GM18861 (cell line): ENCODE results near the gene CACNA1D.

Source experiments
- ATAC-seq: cut with Tn5 transposase; IDR thresholded peaks from one replicate; pipeline ENCODE4 v1.9.1; 2021; ENCODE audit not compliant: unreplicated experiment

Gene CACNA1D

GRCh38 chr3:53525765-53526703 lies 31.6 kb downstream of the CACNA1D start:
- ATAC-seq, result no peak

GRCh38 chr3:53526704-53527055 lies 32.3 kb downstream of the CACNA1D start:
- no peak for ATAC-seq

- no peak for ATAC-seq
Observed at GRCh38 chr3:53530205-53530604, 35.8 kb downstream of the CACNA1D start.

- ATAC-seq, result no peak
Observed at GRCh38 chr3:53531749-53532148, 37.3 kb downstream of the CACNA1D start.

- no peak for ATAC-seq
Observed at GRCh38 chr3:53533472-53533871, 39.1 kb downstream of the CACNA1D start.

- no peak for ATAC-seq
Observed at GRCh38 chr3:53534216-53534615, 39.8 kb downstream of the CACNA1D start.

- no peak for ATAC-seq
Observed at GRCh38 chr3:53534676-53535400, 40.4 kb downstream of the CACNA1D start.

GRCh38 chr3:53536282-53536681 lies 41.9 kb downstream of the CACNA1D start:
- ATAC-seq, result no peak

GRCh38 chr3:53544357-53544756 lies 49.9 kb downstream of the CACNA1D start:
- no peak for ATAC-seq

GRCh38 chr3:53545310-53545995 lies 51.0 kb downstream of the CACNA1D start:
- no peak for ATAC-seq

GRCh38 chr3:53545996-53546359 lies 51.6 kb downstream of the CACNA1D start:
- no peak for ATAC-seq

- no peak for ATAC-seq
Observed at GRCh38 chr3:53547327-53547726, 52.9 kb downstream of the CACNA1D start.

GRCh38 chr3:53550005-53550620 lies 55.7 kb downstream of the CACNA1D start:
- ATAC-seq, result no peak

- ATAC-seq, result no peak
Observed at GRCh38 chr3:53551324-53551723, 56.9 kb downstream of the CACNA1D start.

GRCh38 chr3:53552730-53553129 lies 58.3 kb downstream of the CACNA1D start:
- no peak for ATAC-seq

- no peak for ATAC-seq
Observed at GRCh38 chr3:53553200-53553599, 58.8 kb downstream of the CACNA1D start.

GRCh38 chr3:53554559-53555067 lies 60.2 kb downstream of the CACNA1D start:
- peak; percentile 84 for ATAC-seq

GRCh38 chr3:53555068-53555588 lies 60.7 kb downstream of the CACNA1D start:
- ATAC-seq, result peak; percentile 62

GRCh38 chr3:53566461-53567145 lies 72.2 kb downstream of the CACNA1D start:
- no peak for ATAC-seq

GRCh38 chr3:53570081-53570480 lies 75.7 kb downstream of the CACNA1D start:
- ATAC-seq, result no peak
